Activated effector memory CD4-positive, alpha-beta T cell treated with anti-CD3 and anti-CD28 coated beads, Interleukin-2, amount 50 U/mL, for 16 hours (primary cell): ENCODE results near the gene PARD6G.

Source experiments
- DNase-seq: peaks from one replicate; pipeline ENCODE4 v3.0.0-alpha.2; 2020

The PARD6G gene

GRCh38 chr18:80187956-80188642, 59.2 kb downstream of the PARD6G start:
- no peak for DNase-seq

DNA sequence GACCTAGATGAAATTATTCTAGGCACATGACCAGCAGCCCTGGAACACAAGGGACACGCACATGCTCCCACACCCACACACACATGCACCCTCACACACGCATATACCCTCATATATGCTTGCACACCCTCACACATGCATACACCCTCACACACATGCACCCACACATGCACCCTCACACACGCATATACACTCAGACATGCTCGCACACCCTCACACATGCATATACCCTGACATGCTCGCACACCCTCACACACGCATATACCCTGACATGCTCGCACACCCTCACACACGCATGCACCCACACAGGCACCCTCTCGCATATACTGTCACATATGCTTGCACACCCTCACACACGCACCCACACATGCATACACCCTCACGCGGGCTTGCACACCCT, 61.8 kb downstream of the PARD6G start:
- DNase-seq, result no peak

GRCh38 chr18:80184243-80184772, 63.0 kb downstream of the PARD6G start:
- DNase-seq, result no peak

GRCh38 chr18:80183273-80184050, 63.9 kb downstream of the PARD6G start:
- peak; percentile 43 for DNase-seq

- peak; percentile 5 for DNase-seq
Observed at GRCh38 chr18:80182855-80183254, 64.5 kb downstream of the PARD6G start.

GRCh38 chr18:80181642-80182461, 65.5 kb downstream of the PARD6G start:
- peak; percentile 31 for DNase-seq

GRCh38 chr18:80180778-80181564, 66.3 kb downstream of the PARD6G start:
- no peak for DNase-seq

GRCh38 chr18:80179857-80180558, 67.3 kb downstream of the PARD6G start:
- no peak for DNase-seq

GRCh38 chr18:80178935-80179818, 68.1 kb downstream of the PARD6G start:
- DNase-seq, result no peak

DNA sequence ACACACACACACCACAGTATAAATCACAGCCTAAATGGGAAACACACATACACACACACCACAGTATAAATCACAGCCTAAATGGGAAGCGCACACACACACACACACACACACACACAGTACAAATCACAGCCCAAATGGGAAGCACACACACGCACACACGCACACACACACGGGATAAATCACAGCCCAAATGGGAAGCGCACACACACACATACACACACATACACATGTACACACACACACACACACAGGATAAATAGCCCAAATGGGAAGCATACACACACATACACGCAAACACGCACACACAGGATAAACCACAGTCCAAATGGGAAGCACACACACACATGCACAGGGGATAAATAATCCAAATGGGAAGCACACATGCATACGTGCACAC, 70.2 kb downstream of the PARD6G start:
- no peak for DNase-seq

DNA sequence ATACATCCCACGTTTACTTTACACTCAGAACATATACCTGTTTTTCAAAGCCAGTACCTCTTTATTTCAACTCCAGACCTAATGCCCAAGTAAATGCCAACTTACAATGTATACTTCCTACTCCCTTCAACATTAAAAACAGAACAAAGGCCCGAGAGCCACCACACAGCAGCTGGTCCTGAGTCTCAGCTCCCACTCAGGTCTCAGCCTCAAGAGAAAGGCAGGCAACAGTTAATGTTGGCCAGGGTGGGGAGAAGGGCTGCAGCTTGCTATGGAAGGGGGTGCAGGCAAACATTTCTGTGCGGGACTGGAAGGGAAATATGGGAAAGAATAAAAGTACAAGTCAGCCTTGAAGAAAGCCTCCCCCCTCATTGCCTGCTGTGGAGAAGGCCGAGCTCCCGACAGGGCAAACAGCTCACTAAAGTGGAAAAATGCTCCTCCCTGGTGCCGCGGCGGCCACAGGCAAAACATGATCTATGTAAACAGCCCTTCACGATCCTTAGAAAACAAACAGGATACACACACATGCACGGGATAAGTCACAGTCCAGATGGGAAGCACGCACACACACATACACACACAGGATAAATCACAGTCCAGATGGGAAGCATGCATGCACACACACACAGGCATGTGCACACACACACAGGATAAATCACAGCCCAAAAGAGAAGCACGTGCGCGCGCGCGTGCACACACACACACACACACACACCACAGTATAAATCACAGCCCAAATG, 70.8 kb downstream of the PARD6G start:
- DNase-seq, result no peak

DNA sequence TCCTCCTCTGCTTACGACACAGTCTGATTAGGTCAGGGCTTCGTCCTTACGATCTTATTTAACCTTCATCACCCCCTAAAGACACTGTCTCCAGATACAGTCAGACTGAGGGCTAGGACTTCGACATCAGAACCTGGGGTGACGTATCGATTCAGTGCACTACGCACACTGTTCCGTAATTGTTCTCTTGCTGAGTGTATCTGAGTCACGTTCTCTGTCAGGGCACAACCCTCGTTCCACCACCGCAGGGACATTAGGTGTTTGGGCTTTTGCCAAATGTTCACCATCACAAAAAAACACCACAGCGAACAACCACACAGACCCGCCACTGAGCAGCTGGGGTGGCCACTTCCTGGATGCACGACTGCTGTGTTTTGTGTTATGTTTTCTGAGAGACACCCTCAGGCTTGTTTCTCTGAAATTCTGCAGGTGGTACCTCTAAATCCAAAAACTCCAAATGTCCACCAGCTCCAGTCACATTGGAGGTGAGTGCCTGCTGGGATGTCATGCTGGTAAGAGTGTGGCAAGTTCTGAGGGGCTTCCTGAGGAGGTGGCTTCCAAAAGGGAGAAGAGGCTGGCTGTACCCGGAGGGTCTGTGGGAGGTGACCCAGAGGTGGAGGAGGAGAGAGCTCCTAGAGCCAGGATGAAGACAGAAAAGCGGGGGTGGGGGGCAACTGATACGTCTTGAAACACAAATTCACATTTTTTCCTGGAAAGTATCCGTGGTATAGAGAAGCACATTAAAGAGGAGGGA, 71.7 kb downstream of the PARD6G start:
- peak; percentile 71 for DNase-seq

- no peak for DNase-seq
Observed at GRCh38 chr18:80173060-80173459, 74.3 kb downstream of the PARD6G start.

DNA sequence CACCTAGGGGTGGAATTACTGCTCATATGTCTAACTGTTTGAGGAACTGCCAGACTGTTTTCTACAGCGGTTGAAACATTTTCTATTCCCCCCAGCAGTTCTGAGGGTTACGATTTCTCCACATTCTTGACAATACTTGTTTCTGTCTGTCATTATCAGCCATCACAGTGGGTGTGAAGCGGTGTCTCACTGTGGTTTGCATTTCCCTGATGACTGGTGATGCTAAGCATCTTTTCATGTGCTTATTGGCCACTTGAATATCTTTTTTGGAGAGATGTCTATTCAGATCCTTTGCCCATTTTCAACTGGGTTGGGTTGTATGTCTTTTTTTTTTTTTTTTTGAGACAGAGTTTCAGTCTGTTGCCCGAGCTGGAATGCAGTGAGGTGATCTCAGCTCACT, 75.3 kb downstream of the PARD6G start:
- DNase-seq, result no peak

- peak; percentile 84 for DNase-seq
Observed at GRCh38 chr18:80171054-80171872, 76.1 kb downstream of the PARD6G start.

- peak; percentile 47 for DNase-seq
Observed at GRCh38 chr18:80170395-80171053, 76.8 kb downstream of the PARD6G start.

- DNase-seq, result no peak
Observed at GRCh38 chr18:80169607-80170006, 77.7 kb downstream of the PARD6G start.

- peak; percentile 44 for DNase-seq
Observed at GRCh38 chr18:80168982-80169381, 78.3 kb downstream of the PARD6G start.
